Transverse colon (tissue), 4 donors: ENCODE results near the gene LMX1B. TPM values are rescaled to one million over a fixed set of nuclear protein-coding genes. Genes with fewer than 3 reads are reported as not detected.

Experiments
- DNase-seq: peaks from one replicate; pipeline ENCODE4 v3.0.0-alpha.2; 2019
- H3K27ac ChIP-seq, 4 donors: fragments of 200-600 bp; sonication (generic); 2 replicates each; pipeline ENCODE4 v1.5.1; 2016 to 2018; ENCODE audit warnings: inconsistent platforms in 4 of 4
- H3K27me3 ChIP-seq: fragments of 200-600 bp; sonication (generic); 2 replicates; pipeline ENCODE4 v1.5.1; 2017; ENCODE audit warnings: inconsistent platforms
- H3K36me3 ChIP-seq, 4 donors: fragments of 200-600 bp; sonication (generic); 2 replicates each; pipeline ENCODE4 v1.5.1; 2017 to 2019; ENCODE audit warnings: inconsistent platforms in 4 of 4
- H3K4me1 ChIP-seq, 4 donors: fragments of 200-600 bp; sonication (generic); 2 replicates each; pipeline ENCODE4 v1.5.1; 2017 to 2020; ENCODE audit warnings: inconsistent platforms in 4 of 4
- H3K4me3 ChIP-seq, 4 donors: fragments of 200-600 bp; sonication (generic); 1 replicate in 1 of 4; 2 replicates in 3 of 4; pipeline versions ENCODE4 v1.5.1 to v1.6.1; 2017 to 2019; ENCODE audit warnings: inconsistent platforms in 4 of 4
- H3K9me3 ChIP-seq, 2 donors: fragments of 200-600 bp; sonication (generic); 2 replicates each; pipeline ENCODE4 v1.5.1; 2017 to 2019; ENCODE audit warnings: inconsistent platforms in 2 of 2
- EP300 ChIP-seq: sonication (generic); formaldehyde crosslinking; IDR thresholded peaks from one replicate; pipeline ENCODE4 v1.6.1; 2017; ENCODE audit warnings: antibody characterized with exemption, low read depth
- POLR2A ChIP-seq: fragments of 450-650 bp; IDR thresholded peaks from one replicate; pipeline ENCODE4 v1.6.1; 2016; ENCODE audit warnings: antibody characterized with exemption, mild to moderate bottlenecking, moderate library complexity
- POLR2AphosphoS5 ChIP-seq, 3 donors: sonication (generic); formaldehyde crosslinking; IDR thresholded peaks; one replicate each; pipeline ENCODE4 v1.6.1; 2016; ENCODE audit warnings: antibody characterized with exemption in 3 of 3
- WGBS, 2 donors: methylation state at CpG; one replicate each; pipeline ENCODE4 v1.1.5; 2018; ENCODE audit warnings: low coverage in 1 of 2; 5-methylcytosine and 5-hydroxymethylcytosine counted together
- in situ Hi-C, 4 donors: fragments of 200-750 bp; cut with MboI; loops; one replicate each; pipeline versions ENCODE4 v1.15.0 to v1.15.1; 2017; ENCODE audit warnings: low sequenced_read_pairs in 3 of 4, low pct_ligation_motif_present in 1 of 4, low pct_unique_long_range_greater_than_20kb in 1 of 4
- intact Hi-C: fragments of 100-400 bp; cut with DNase I; formaldehyde crosslinking; loops from one replicate; pipeline ENCODE4 v1.15.1; 2023; ENCODE audit warnings: low total_unique reads
- total RNA-seq, 4 donors: library from RNA; depleted of rRNA; stranded (reverse); fragments of >200 nt; gene quantifications; one replicate each; pipeline ENCODE4 v1.1.0, GENCODE V29; 2016
- TF ChIP-seq, protein P1 (sequence below), 5 experiments: fragments of 200-600 bp in 3 of 5; fragments of 450-650 bp in 2 of 5; sonication (generic) in 3 of 5; IDR thresholded peaks; 1 replicate in 2 of 5; 2 replicates in 3 of 5; pipeline ENCODE4 v1.5.1; 2016 to 2017; ENCODE audit warnings: antibody characterized with exemption in 5 of 5, inconsistent platforms in 3 of 5, mild to moderate bottlenecking in 2 of 5, moderate library complexity in 1 of 5

Gene LMX1B
- total RNA-seq, 4 donors from 2014 or later: 0.64 TPM; not detected in 3

DNA sequence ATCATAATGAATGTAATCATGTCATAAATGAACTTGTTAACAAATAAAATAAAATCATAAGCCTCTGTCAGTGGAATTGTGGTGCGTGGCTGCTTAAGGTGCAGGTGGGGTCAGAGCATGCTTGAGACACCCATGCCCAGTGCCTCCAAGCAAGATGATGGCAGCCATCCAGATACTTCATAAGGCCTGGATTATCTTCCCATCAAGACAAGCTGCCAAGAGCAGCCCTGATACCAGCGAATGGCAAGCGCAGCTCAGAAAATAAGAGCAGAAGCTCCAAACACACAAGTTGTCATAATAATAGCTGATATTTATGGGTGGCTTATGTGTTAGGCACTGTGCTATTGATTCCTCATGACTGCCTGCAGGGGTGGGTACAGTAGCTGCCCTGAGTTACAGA, 21.8 kb upstream of the LMX1B start:
- H3K9me3 ChIP-seq: no peaks in the 10 kb centered on the region
- intact Hi-C loops: no loop called here

GRCh38 chr9:126592461-126592860, 21.3 kb upstream of the LMX1B start:
- no peak overlapping the region for H3K27ac ChIP-seq
- 55 to 78% methylated on average over 6 to 8 of the region's 8 CpGs for WGBS, 2 donors
- no peaks in the 10 kb centered on the region for H3K9me3 ChIP-seq
- DNase-seq: no peak
- H3K4me3 ChIP-seq: no peak overlapping the region
- no peaks in the 10 kb centered on the region for H3K36me3 ChIP-seq
- peaks cover 0 to 8% (median 0%) of the 10 kb centered on the region in 4 donors for H3K4me1 ChIP-seq
- intact Hi-C loops (no loop called here), in situ Hi-C loops (no loop called here)
- TF ChIP-seq EP300 (no peak), POLR2A (no peak), POLR2AphosphoS5 (IDR thresholded peaks at IDR 0.05) (no peak)
- TF ChIP-seq, protein P1, sequence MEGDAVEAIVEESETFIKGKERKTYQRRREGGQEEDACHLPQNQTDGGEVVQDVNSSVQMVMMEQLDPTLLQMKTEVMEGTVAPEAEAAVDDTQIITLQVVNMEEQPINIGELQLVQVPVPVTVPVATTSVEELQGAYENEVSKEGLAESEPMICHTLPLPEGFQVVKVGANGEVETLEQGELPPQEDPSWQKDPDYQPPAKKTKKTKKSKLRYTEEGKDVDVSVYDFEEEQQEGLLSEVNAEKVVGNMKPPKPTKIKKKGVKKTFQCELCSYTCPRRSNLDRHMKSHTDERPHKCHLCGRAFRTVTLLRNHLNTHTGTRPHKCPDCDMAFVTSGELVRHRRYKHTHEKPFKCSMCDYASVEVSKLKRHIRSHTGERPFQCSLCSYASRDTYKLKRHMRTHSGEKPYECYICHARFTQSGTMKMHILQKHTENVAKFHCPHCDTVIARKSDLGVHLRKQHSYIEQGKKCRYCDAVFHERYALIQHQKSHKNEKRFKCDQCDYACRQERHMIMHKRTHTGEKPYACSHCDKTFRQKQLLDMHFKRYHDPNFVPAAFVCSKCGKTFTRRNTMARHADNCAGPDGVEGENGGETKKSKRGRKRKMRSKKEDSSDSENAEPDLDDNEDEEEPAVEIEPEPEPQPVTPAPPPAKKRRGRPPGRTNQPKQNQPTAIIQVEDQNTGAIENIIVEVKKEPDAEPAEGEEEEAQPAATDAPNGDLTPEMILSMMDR (IDR thresholded peaks at IDR 0.05): no peak
- peaks cover 58% of the 10 kb centered on the region for H3K27me3 ChIP-seq

More for the DNA sequence above, 21.8 kb upstream of the LMX1B start:
- H3K36me3 ChIP-seq: no peaks in the 10 kb centered on the region
- 50 to 51% methylated on average over 1 to 3 of the region's 3 CpGs for WGBS, 2 donors
- no peak overlapping the region for H3K27ac ChIP-seq
- H3K27me3 ChIP-seq: peaks cover 52% of the 10 kb centered on the region
- in situ Hi-C loops: no loop called here
- DNase-seq: no peak
- TF ChIP-seq POLR2A: no peak
- TF ChIP-seq, protein P1 (IDR thresholded peaks at IDR 0.05): no peak
- no peak for TF ChIP-seq POLR2AphosphoS5 (IDR thresholded peaks at IDR 0.05)
- no peak overlapping the region for H3K4me3 ChIP-seq
- H3K4me1 ChIP-seq: peaks cover 0 to 12% (median 0%) of the 10 kb centered on the region in 4 donors

GRCh38 chr9:126595982-126596381, 17.7 kb upstream of the LMX1B start:
- Histone ChIP-seq H3K36me3 (no peaks in the 10 kb centered on the region), H3K27me3 (peaks cover 66% of the 10 kb centered on the region), H3K4me3 (no peak overlapping the region), H3K9me3 (no peaks in the 10 kb centered on the region), H3K27ac (no peak overlapping the region), H3K4me1 (no peaks in the 10 kb centered on the region)
- no peak for DNase-seq
- no peak for TF ChIP-seq POLR2AphosphoS5 (IDR thresholded peaks at IDR 0.05)
- TF ChIP-seq EP300: no peak
- TF ChIP-seq, protein P1 (IDR thresholded peaks at IDR 0.05): no peak
- no peak for TF ChIP-seq POLR2A
- intact Hi-C loops: no loop called here
- in situ Hi-C loops: no loop called here
- WGBS, 2 donors: 90 to 100% methylated on average over 1 to 2 of the region's 2 CpGs

- Histone ChIP-seq H3K36me3 (no peaks in the 10 kb centered on the region), H3K9me3 (no peaks in the 10 kb centered on the region), H3K27me3 (peaks cover 70% of the 10 kb centered on the region), H3K27ac (no peak overlapping the region), H3K4me1 (no peaks in the 10 kb centered on the region), H3K4me3 (no peak overlapping the region)
- DNase-seq: no peak
- WGBS, 2 donors: 56 to 65% methylated on average over 8 to 11 of the region's 11 CpGs
- intact Hi-C loops: no loop called here
- in situ Hi-C loops: no loop called here
- TF ChIP-seq POLR2AphosphoS5 (IDR thresholded peaks at IDR 0.05): no peak
- no peak for TF ChIP-seq POLR2A
- no peak for TF ChIP-seq EP300
- TF ChIP-seq, protein P1 (IDR thresholded peaks at IDR 0.05): no peak
Measured at GRCh38 chr9:126599047-126599650, 14.6 kb upstream of the LMX1B start.
